ENCODE results near the gene KLHDC9. TPM values are rescaled to one million over a fixed set of nuclear protein-coding genes. Genes with fewer than 3 reads are reported as not detected.

KLHDC9 gene, protein sequence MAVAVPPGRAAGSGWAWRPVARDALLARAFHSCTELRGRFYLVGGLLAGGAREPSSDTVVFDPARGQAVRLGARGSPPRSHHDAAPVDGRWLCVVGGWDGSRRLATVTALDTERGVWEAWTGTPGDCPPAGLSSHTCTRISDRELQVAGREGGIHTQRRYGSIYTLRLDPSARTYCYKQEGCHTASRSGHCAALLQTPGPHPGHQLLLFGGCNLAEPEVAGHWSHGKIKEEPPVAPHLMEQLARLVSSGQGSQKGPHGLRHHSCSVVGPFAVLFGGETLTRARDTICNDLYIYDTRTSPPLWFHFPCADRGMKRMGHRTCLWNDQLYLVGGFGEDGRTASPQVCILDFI
- total RNA-seq (10 to 100 TPM in 7 of 9 donors, 1 to 10 TPM in 2; 5.2 to 28.1 (median 19.4) TPM), polyA plus RNA-seq (10 to 100 TPM in 2 of 3 donors, 1 to 10 TPM in 1; 5.5 to 25.4 (median 24.4) TPM)
- long read RNA-seq, donor 1, partial matches to known transcripts: 0 of 2 reads
- long read RNA-seq, donor 1, other reads (novel, unspliced or antisense): 0 of 2 reads
- long read RNA-seq, donor 2, partial matches to known transcripts: 0 of 2 reads
- long read RNA-seq, donor 2, other reads (novel, unspliced or antisense): 0 of 2 reads
- long read RNA-seq, donor 3, partial matches to known transcripts: 0 of 2 reads
- long read RNA-seq, donor 3, other reads (novel, unspliced or antisense): 0 of 2 reads
- long read RNA-seq, donor 4, transcript KLHDC9-201 (4 exons, 1,314 nt): minor isoform, 6 of 19 reads
- long read RNA-seq, donor 4, transcript KLHDC9-207 (5 exons, 1,038 nt): major isoform, 7 of 19 reads
- long read RNA-seq, donor 4, partial matches to known transcripts: 2 of 19 reads
- long read RNA-seq, donor 4, other reads (novel, unspliced or antisense): 2 of 19 reads
- long read RNA-seq, donor 5, transcript KLHDC9-207 (5 exons, 1,038 nt): major isoform, 12 of 29 reads
- long read RNA-seq, donor 5, transcript KLHDC9-201 (4 exons, 1,314 nt): minor isoform, 8 of 29 reads
- long read RNA-seq, donor 5, partial matches to known transcripts: 1 of 29 reads
- long read RNA-seq, donor 5, other reads (novel, unspliced or antisense): 8 of 29 reads
- long read RNA-seq, donor 6, transcript KLHDC9-201 (4 exons, 1,314 nt): major isoform, 11 of 27 reads
- long read RNA-seq, donor 6, transcript KLHDC9-206 (2 exons, 575 nt): minor isoform, 5 of 27 reads
- long read RNA-seq, donor 6, partial matches to known transcripts: 2 of 27 reads
- long read RNA-seq, donor 6, other reads (novel, unspliced or antisense): 4 of 27 reads
- long read RNA-seq, donor 7, partial matches to known transcripts: 0 of 1 reads
- long read RNA-seq, donor 7, other reads (novel, unspliced or antisense): 0 of 1 reads
- long read RNA-seq, donor 8, partial matches to known transcripts: 0 of 2 reads
- long read RNA-seq, donor 8, other reads (novel, unspliced or antisense): 0 of 2 reads
- long read RNA-seq, donor 9, partial matches to known transcripts: 0 of 1 reads
- long read RNA-seq, donor 9, other reads (novel, unspliced or antisense): 0 of 1 reads
- long read RNA-seq, donor 10, partial matches to known transcripts: 0 of 1 reads
- long read RNA-seq, donor 10, other reads (novel, unspliced or antisense): 0 of 1 reads

DNA sequence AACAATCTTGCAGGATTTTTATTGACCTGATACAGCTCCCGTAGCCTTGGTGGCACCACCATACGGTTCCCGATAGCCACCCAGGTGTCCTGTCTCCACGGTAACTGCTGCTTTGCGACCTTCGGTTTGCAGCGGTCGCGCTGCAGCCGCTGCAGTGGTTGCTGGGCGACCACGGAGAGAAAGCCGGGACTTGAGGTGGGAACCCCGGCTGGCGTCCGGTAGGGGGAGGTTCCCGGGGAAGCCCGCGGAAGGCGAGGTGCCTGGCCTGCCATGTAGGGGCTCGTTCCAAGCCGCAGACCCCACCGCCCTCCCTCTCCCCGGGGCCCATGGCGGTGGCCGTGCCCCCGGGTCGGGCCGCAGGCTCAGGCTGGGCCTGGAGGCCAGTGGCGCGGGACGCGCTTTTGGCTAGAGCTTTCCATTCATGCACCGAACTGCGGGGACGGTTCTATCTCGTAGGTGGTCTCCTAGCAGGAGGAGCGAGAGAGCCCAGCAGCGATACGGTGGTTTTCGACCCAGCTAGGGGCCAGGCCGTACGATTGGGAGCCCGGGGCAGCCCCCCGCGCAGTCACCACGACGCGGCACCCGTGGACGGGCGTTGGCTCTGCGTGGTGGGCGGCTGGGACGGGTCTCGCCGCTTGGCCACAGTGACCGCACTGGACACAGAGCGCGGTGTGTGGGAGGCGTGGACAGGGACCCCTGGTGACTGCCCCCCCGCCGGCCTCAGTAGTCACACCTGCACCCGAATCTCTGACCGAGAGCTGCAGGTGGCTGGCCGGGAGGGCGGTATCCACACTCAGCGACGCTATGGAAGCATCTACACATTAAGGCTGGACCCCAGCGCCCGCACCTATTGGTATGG is at the start of gene KLHDC9:
Gene KLHDC9 (plus strand): TSS at position 152 of the 859 bp plus-strand sequence. CDS start 175 bp downstream, at position 327.
- H3K27ac ChIP-seq: peak within 1 kb of the TSS in 2 of 5 donors; percentile 76 to 80
- intact Hi-C loops (cut with DNase I): loop anchor here (5.0 kb wide), 1 partner anchor 106 kb away; no protein-coding TSS in a partner anchor
- H3K4me1 ChIP-seq (replicated peaks in 1 of 2): peaks cover 6 to 7% of the 10 kb centered on the region in 2 donors
- no peaks in the 10 kb centered on the region for H3K27me3 ChIP-seq
- 4 to 19% (median 12%) methylated on average over 21 to 71 of the region's 71 CpGs for WGBS, 4 donors
- peak within 1 kb of the TSS in 3 of 4 donors; percentile 7 to 77 (median 50) for H3K4me3 ChIP-seq
- H3K9me3 ChIP-seq (replicated peaks in 1 of 3): no peaks in the 10 kb centered on the region
- DNase-seq: peak; percentile 77 to 95 (median 90)
- H3K36me3 ChIP-seq (replicated peaks in 1 of 2): peaks cover 0 to 16% of the 10 kb centered on the region in 2 donors
- TF ChIP-seq, protein P1, sequence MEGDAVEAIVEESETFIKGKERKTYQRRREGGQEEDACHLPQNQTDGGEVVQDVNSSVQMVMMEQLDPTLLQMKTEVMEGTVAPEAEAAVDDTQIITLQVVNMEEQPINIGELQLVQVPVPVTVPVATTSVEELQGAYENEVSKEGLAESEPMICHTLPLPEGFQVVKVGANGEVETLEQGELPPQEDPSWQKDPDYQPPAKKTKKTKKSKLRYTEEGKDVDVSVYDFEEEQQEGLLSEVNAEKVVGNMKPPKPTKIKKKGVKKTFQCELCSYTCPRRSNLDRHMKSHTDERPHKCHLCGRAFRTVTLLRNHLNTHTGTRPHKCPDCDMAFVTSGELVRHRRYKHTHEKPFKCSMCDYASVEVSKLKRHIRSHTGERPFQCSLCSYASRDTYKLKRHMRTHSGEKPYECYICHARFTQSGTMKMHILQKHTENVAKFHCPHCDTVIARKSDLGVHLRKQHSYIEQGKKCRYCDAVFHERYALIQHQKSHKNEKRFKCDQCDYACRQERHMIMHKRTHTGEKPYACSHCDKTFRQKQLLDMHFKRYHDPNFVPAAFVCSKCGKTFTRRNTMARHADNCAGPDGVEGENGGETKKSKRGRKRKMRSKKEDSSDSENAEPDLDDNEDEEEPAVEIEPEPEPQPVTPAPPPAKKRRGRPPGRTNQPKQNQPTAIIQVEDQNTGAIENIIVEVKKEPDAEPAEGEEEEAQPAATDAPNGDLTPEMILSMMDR (IDR thresholded peaks at IDR 0.05): peak in 2 of 6 experiments; percentile 21 to 34
- no peak for TF ChIP-seq POLR2A (IDR thresholded peaks at IDR 0.05)

DNA sequence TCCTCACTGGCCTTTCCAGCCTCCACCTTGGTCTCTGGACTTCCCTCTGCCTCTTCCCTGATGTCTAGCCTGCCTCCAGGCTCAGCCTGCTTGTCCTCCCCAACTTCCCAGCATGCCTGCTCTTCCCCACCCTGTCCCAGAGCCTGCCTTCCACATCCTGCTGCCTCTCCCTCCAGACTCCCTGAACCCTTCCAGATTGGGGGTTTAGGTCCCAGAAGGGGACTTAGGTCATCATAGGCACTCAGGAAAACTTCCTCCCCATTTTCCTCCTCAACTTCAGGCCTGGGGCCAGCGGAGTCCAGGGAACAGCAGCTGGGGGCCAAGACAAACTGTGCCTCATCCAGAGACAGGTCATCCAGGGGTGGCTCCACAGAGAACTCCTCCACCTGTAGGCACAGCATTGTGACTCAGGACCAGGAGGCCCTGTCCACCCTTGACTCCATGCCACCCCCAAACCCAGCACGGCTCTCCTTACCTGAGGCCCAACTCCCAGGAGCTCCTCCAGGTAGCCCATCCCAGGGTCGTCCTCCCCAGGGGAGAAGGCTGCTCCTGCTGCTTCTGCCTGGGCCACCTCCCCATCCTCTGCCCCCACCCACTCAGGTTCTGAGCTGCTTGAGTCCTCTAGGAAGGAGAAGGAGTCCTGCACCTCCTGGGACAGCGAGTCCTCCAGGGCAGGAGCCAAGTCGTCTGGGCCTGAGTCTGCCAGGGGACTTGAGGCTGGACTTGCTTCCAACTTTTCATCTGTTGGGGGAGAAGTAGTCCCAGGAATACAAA is 49.0 kb upstream of the KLHDC9 start:
- no peaks in the 10 kb centered on the region for H3K27me3 ChIP-seq
- H3K27ac ChIP-seq: no peak overlapping the region
- WGBS, 4 donors: 86 to 98% (median 95%) methylated on average over 4 to 5 of the region's 5 CpGs
- peaks cover 0 to 6% of the 10 kb centered on the region in 2 donors for H3K36me3 ChIP-seq (replicated peaks in 1 of 2)
- H3K9me3 ChIP-seq (replicated peaks in 1 of 3): no peaks in the 10 kb centered on the region
- intact Hi-C loops (cut with DNase I): no loop called here
- peaks cover 6 to 7% of the 10 kb centered on the region in 2 donors for H3K4me1 ChIP-seq (replicated peaks in 1 of 2)
- no peak overlapping the region for H3K4me3 ChIP-seq
- TF ChIP-seq POLR2A (IDR thresholded peaks at IDR 0.05): no peak
- TF ChIP-seq, protein P1 (IDR thresholded peaks at IDR 0.05): no peak
- no peak for DNase-seq

DNA sequence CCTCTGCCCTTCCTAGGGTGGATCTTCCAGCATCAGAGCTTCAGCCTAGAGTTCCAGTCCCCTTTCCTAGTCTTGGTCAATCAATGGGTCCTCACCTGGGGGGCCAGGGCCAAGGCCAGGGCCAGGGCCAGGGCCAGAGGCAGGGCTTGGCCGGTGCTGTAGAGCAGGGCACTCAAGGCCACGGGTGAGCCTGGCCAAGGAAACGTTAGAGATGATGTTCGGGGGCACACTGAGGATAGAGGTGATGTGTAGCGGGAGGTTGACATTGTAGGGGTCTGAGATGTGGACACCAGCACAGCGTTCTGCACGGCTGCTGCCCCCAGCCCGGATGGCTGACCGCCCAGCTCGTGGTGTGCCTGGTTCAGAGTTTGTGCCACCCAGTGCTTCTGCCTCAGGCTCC is 46.9 kb upstream of the KLHDC9 start:
- Histone ChIP-seq H3K9me3 (replicated peaks in 1 of 3) (no peaks in the 10 kb centered on the region), H3K4me1 (replicated peaks in 1 of 2) (no peaks in the 10 kb centered on the region), H3K27ac (no peak overlapping the region), H3K27me3 (no peaks in the 10 kb centered on the region), H3K36me3 (replicated peaks in 1 of 2) (peaks cover 0 to 6% of the 10 kb centered on the region in 2 donors), H3K4me3 (no peak overlapping the region)
- no peak for DNase-seq
- WGBS, 4 donors: 82 to 83% (median 83%) methylated on average over 4 to 10 of the region's 10 CpGs
- intact Hi-C loops (cut with DNase I): loop anchor here in 1 of 2 donors (5.0 kb wide), 1 partner anchor 49 kb away; no protein-coding TSS in a partner anchor
- TF ChIP-seq, protein P1 (IDR thresholded peaks at IDR 0.05): no peak
- TF ChIP-seq POLR2A (IDR thresholded peaks at IDR 0.05): no peak
